ENCODE results near the gene TPRX1.

GRCh38 chr19:47790398-47790814, 13.9 kb downstream of the TPRX1 start:
- no peak for TF ChIP-seq EZH2 (IDR thresholded peaks at IDR 0.05)
- TF ChIP-seq POLR2AphosphoS5 (IDR thresholded peaks at IDR 0.05; ENCODE audit: borderline replicate concordance, low read depth, low read length) = no peak
- no peak for TF ChIP-seq FOXP2 (optimal IDR thresholded peaks at IDR 0.05; ENCODE audit: control extremely low read depth, extremely low read length, insufficient read depth)

Data from SK-N-MC (cell line).